HG02840 (cell line): ENCODE measurements around the gene LNX1.

ENCODE experiments used
- ATAC-seq: cut with Tn5 transposase; IDR thresholded peaks from one replicate; pipeline ENCODE4 v1.9.1; 2021; ENCODE audit warnings: mild to moderate bottlenecking, moderate library complexity, moderate number of reproducible peaks; ENCODE audit not compliant: unreplicated experiment, low FRiP score

LNX1 gene

GRCh38 chr4:53601251-53601764 lies 10.0 kb upstream of the LNX1 start:
- no peak for ATAC-seq

GRCh38 chr4:53599632-53600031 lies 8.3 kb upstream of the LNX1 start:
- no peak for ATAC-seq

GRCh38 chr4:53598901-53599300 lies 7.6 kb upstream of the LNX1 start:
- no peak for ATAC-seq

- ATAC-seq, result no peak
Observed at GRCh38 chr4:53598483-53598882, 7.2 kb upstream of the LNX1 start.

- ATAC-seq, result no peak
Observed at GRCh38 chr4:53596901-53597300, 5.6 kb upstream of the LNX1 start.

GRCh38 chr4:53595834-53596233 lies 4.5 kb upstream of the LNX1 start:
- no peak for ATAC-seq

- no peak for ATAC-seq
Observed at GRCh38 chr4:53595204-53595603, 3.9 kb upstream of the LNX1 start.

- ATAC-seq, result no peak
Observed at GRCh38 chr4:53593765-53594164, 2.5 kb upstream of the LNX1 start.

- ATAC-seq, result no peak
Observed at GRCh38 chr4:53592686-53593501, 1.6 kb upstream of the LNX1 start.

- ATAC-seq, result no peak
Observed at GRCh38 chr4:53592122-53592521, 836 bp upstream of the LNX1 start.

GRCh38 chr4:53590187-53590586 lies 1.1 kb downstream of the LNX1 start:
- no peak for ATAC-seq

GRCh38 chr4:53589511-53589910 lies 1.8 kb downstream of the LNX1 start:
- ATAC-seq, result no peak

- ATAC-seq, result no peak
Observed at GRCh38 chr4:53587135-53587534, 4.2 kb downstream of the LNX1 start.

GRCh38 chr4:53586121-53586816 lies 5.0 kb downstream of the LNX1 start:
- no peak for ATAC-seq

- no peak for ATAC-seq
Observed at GRCh38 chr4:53584658-53585057, 6.6 kb downstream of the LNX1 start.

- no peak for ATAC-seq
Observed at GRCh38 chr4:53583513-53583912, 7.8 kb downstream of the LNX1 start.

- no peak for ATAC-seq
Observed at GRCh38 chr4:53582194-53582593, 9.1 kb downstream of the LNX1 start.

GRCh38 chr4:53580274-53580673 lies 11.0 kb downstream of the LNX1 start:
- ATAC-seq, result no peak

- no peak for ATAC-seq
Observed at GRCh38 chr4:53579826-53580225, 11.5 kb downstream of the LNX1 start.

GRCh38 chr4:53576676-53577372 lies 14.5 kb downstream of the LNX1 start:
- no peak for ATAC-seq

GRCh38 chr4:53576071-53576617 lies 15.1 kb downstream of the LNX1 start:
- ATAC-seq, result no peak
